GM12891 (cell line): ENCODE measurements around the gene ACTL9.

Source experiments
- POLR2A ChIP-seq: IDR thresholded peaks from 2 replicates; pipeline ENCODE4 v1.6.1; 2011; ENCODE audit warnings: low read depth, low read length, control low read depth
- SPI1 ChIP-seq: IDR thresholded peaks from 2 replicates; pipeline ENCODE4 v1.6.1; 2011; ENCODE audit warnings: low read depth, low read length, control low read depth

DNA sequence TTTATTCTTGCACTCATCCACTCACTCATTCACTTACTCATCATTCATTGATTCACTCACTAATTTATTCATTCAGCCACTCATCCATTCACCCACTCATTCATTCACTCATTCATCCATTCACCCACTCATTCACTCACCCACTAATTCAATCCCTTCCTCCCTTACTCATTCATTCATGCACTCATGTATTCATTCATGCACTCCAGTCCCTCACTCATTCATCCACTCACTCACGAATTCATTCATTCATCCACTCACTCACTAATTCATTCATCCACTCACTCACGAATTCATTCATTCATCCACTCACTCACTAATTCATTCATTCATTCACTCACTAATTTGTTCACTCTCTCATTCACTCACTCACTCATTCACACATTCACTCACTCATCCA, 16.1 kb downstream of the ACTL9 start:
- no peak for TF ChIP-seq SPI1
- no peak for TF ChIP-seq POLR2A
